Spleen (tissue), 7 donors: ENCODE measurements around the gene MANEAL.
"Not testable (repeated sequence)": the region's sequence is repeated elsewhere in the genome, so short reads cannot be mapped to it uniquely, and the experiment has no call there.

Source experiments
- CTCF ChIP-seq, 11 experiments: fragments of 200-600 bp in 7 of 11; fragments of 450-650 bp in 4 of 11; sonication (generic) in 4 of 11; IDR thresholded peaks in 8 of 11; conservative IDR thresholded peaks in 3 of 11; 1 replicate in 7 of 11; 2 replicates in 4 of 11; pipeline versions ENCODE4 v1.4.0 to v1.8.0; 2016 to 2021; ENCODE audit warnings: antibody characterized with exemption in 11 of 11, inconsistent platforms in 4 of 11, mild to moderate bottlenecking in 1 of 11
- POLR2AphosphoS5 ChIP-seq, 3 donors: sonication (generic); formaldehyde crosslinking; IDR thresholded peaks; one replicate each; pipeline ENCODE4 v1.5.1; 2017; ENCODE audit warnings: antibody characterized with exemption in 3 of 3
- donor health status: DM: no; HTN: no; CAD: no; lungs with moderate emphysema.
- donor health status: DM: no; HTN: no; CAD: no.
- donor health status: DM: no; HTN: no; CAD: no.

- not testable (repeated sequence) for TF ChIP-seq CTCF (IDR thresholded peaks at IDR 0.05 in 8 of 11, conservative IDR thresholded peaks at IDR 0.05 in 3 of 11); POLR2AphosphoS5 (IDR thresholded peaks at IDR 0.05)
These were observed 22.2 kb upstream of the MANEAL start for GRCh38 chr1:37771440-37771839.
